Peyer's patch (tissue), 4 donors: Measurements from ENCODE around the gene CELF4. TPM values are rescaled to one million over a fixed set of nuclear protein-coding genes. Genes with fewer than 3 reads are reported as not detected.

ENCODE experiments used
- DNase-seq, 3 donors: peaks; one replicate each; pipeline ENCODE4 v3.0.0-alpha.2; 2017 to 2019
- H3K27ac ChIP-seq, 4 donors: fragments of 200-600 bp; sonication (generic); one replicate each; pipeline ENCODE4 v1.5.1; 2016 to 2019
- H3K27me3 ChIP-seq, 2 donors: fragments of 200-600 bp; sonication (generic); one replicate each; pipeline ENCODE4 v1.5.1; 2019
- H3K36me3 ChIP-seq, 3 donors: fragments of 200-600 bp; sonication (generic); one replicate each; pipeline ENCODE4 v1.5.1; 2016 to 2019
- H3K4me1 ChIP-seq, 4 donors: fragments of 200-600 bp; sonication (generic); one replicate each; pipeline ENCODE4 v1.5.1; 2016 to 2019
- H3K4me3 ChIP-seq, 4 donors: fragments of 200-600 bp; sonication (generic); 1 replicate in 3 of 4; 2 replicates in 1 of 4; pipeline ENCODE4 v1.5.1; 2016 to 2019; ENCODE audit warnings: mild to moderate bottlenecking in 1 of 4
- H3K9me3 ChIP-seq, 4 donors: fragments of 200-600 bp; sonication (generic); one replicate each; pipeline ENCODE4 v1.5.1; 2016 to 2019; ENCODE audit warnings: mild to moderate bottlenecking in 1 of 4
- POLR2A ChIP-seq, 2 donors: fragments of 450-650 bp; IDR thresholded peaks; one replicate each; pipeline ENCODE4 v1.5.1; 2017; ENCODE audit warnings: antibody characterized with exemption in 2 of 2, mild to moderate bottlenecking in 2 of 2, moderate library complexity in 2 of 2
- total RNA-seq, 4 donors: library from RNA; depleted of rRNA; stranded (reverse); fragments of >200 nt; gene quantifications; one replicate each; pipeline ENCODE4 v1.1.0, GENCODE V29; 2016
- TF ChIP-seq, protein P1 (sequence below), 6 experiments: fragments of 450-650 bp in 4 of 6; fragments of 200-600 bp in 2 of 6; sonication (generic) in 1 of 6; IDR thresholded peaks; one replicate each; pipeline ENCODE4 v1.5.1; 2017 to 2019; ENCODE audit warnings: antibody characterized with exemption in 6 of 6, mild to moderate bottlenecking in 3 of 6, moderate library complexity in 1 of 6

The CELF4 gene
- total RNA-seq, 4 donors from 2014 or later = 0.35 to 4.8 TPM; not detected in 2

DNA sequence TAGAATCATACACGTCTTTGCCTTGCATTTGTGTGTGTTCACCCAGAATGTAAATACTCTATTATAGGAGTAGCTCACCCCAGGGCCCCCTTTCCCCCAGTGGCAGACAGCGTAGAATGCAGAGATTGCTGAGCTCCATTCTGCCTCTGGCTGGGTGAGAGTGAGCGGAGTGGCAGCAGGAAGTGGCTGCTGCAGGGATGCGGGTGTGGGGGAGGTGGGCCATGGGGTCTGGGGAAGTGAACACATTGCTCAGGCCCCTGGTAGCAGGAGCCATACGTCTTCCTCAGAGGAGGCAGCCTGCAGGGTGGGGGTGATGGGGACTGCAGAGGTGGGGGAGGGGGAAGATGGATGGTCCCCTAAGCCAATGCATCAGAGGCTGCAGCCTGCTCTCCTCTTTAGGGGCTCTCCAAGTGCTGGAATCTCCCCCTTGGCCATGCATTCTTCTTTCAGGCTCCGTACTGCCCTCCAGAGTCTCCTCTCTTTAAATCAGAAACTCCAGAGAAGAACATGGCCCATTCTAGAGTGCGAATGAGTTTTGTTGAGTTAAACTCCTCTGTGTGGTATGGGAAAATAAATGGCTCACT, 72.2 kb downstream of the CELF4 start:
- Histone ChIP-seq H3K4me1 (no peaks in the 10 kb centered on the region), H3K27me3 (no peaks in the 10 kb centered on the region), H3K4me3 (no peak overlapping the region), H3K9me3 (no peaks in the 10 kb centered on the region), H3K36me3 (no peaks in the 10 kb centered on the region), H3K27ac (no peak overlapping the region)
- TF ChIP-seq POLR2A (IDR thresholded peaks at IDR 0.05) = no peak
- TF ChIP-seq, protein P1, sequence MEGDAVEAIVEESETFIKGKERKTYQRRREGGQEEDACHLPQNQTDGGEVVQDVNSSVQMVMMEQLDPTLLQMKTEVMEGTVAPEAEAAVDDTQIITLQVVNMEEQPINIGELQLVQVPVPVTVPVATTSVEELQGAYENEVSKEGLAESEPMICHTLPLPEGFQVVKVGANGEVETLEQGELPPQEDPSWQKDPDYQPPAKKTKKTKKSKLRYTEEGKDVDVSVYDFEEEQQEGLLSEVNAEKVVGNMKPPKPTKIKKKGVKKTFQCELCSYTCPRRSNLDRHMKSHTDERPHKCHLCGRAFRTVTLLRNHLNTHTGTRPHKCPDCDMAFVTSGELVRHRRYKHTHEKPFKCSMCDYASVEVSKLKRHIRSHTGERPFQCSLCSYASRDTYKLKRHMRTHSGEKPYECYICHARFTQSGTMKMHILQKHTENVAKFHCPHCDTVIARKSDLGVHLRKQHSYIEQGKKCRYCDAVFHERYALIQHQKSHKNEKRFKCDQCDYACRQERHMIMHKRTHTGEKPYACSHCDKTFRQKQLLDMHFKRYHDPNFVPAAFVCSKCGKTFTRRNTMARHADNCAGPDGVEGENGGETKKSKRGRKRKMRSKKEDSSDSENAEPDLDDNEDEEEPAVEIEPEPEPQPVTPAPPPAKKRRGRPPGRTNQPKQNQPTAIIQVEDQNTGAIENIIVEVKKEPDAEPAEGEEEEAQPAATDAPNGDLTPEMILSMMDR (IDR thresholded peaks at IDR 0.05) = no peak
- no peak for DNase-seq

DNA sequence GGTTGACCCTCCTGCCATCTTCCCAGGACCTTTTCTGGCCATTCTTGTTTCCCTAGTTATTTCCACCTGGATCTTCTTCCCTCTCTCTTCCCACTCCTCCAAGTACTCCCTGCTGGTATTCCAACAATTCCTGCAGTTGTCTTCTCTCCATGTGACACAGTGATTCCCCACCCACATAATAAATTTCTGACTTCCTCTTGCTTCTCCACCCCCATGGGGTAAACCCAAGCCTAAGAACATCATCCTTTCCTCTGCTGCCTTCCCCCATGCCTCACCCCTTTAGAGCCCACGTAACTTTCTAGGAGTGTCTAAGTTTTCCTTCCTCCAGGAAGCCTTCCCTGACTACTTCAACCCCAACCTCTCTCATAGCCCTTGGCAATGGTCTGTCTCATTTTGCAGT, 72.6 kb downstream of the CELF4 start:
- TF ChIP-seq, protein P1 (IDR thresholded peaks at IDR 0.05) = no peak
- TF ChIP-seq POLR2A (IDR thresholded peaks at IDR 0.05) = no peak
- Histone ChIP-seq H3K27ac (no peak overlapping the region), H3K27me3 (no peaks in the 10 kb centered on the region), H3K4me3 (no peak overlapping the region), H3K4me1 (no peaks in the 10 kb centered on the region), H3K9me3 (no peaks in the 10 kb centered on the region), H3K36me3 (no peaks in the 10 kb centered on the region)
- no peak for DNase-seq

- H3K4me3 ChIP-seq = no peak overlapping the region
- no peaks in the 10 kb centered on the region for H3K27me3 ChIP-seq
- no peak overlapping the region for H3K27ac ChIP-seq
- no peaks in the 10 kb centered on the region for H3K4me1 ChIP-seq
- H3K9me3 ChIP-seq = no peaks in the 10 kb centered on the region
- no peaks in the 10 kb centered on the region for H3K36me3 ChIP-seq
- no peak for TF ChIP-seq POLR2A (IDR thresholded peaks at IDR 0.05)
- TF ChIP-seq, protein P1 (IDR thresholded peaks at IDR 0.05) = no peak
- DNase-seq = no peak
Observed at GRCh38 chr18:37491526-37491925, 74.1 kb downstream of the CELF4 start.

DNA sequence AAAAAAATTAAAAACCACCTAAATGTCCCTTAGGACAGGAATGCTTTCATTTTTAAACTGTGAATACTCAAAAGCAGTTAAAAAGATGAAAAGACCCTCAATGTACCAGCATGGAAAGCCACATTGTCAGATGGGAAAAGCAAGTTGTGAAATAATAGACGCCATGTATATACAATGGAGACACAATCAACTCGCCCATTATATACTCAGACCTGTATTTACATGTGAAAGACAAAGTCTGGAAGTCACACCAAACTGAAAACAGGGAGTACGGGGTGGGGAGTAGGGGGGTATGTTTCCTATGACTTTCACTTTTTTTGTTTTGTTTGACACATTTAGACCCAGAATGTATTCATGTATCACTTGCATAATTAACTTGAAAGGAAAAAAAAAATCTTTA, 75.6 kb downstream of the CELF4 start:
- no peak for TF ChIP-seq POLR2A (IDR thresholded peaks at IDR 0.05)
- TF ChIP-seq, protein P1 (IDR thresholded peaks at IDR 0.05) = no peak
- no peaks in the 10 kb centered on the region for H3K4me1 ChIP-seq
- no peak for DNase-seq
- no peaks in the 10 kb centered on the region for H3K27me3 ChIP-seq
- no peak overlapping the region for H3K27ac ChIP-seq
- no peaks in the 10 kb centered on the region for H3K9me3 ChIP-seq
- no peaks in the 10 kb centered on the region for H3K36me3 ChIP-seq
- H3K4me3 ChIP-seq = no peak overlapping the region

GRCh38 chr18:37489011-37489410, 76.6 kb downstream of the CELF4 start:
- H3K27me3 ChIP-seq = no peaks in the 10 kb centered on the region
- no peaks in the 10 kb centered on the region for H3K9me3 ChIP-seq
- H3K4me1 ChIP-seq = no peaks in the 10 kb centered on the region
- no peak overlapping the region for H3K27ac ChIP-seq
- no peak overlapping the region for H3K4me3 ChIP-seq
- no peaks in the 10 kb centered on the region for H3K36me3 ChIP-seq
- DNase-seq = no peak
- TF ChIP-seq, protein P1 (IDR thresholded peaks at IDR 0.05) = no peak
- TF ChIP-seq POLR2A (IDR thresholded peaks at IDR 0.05) = no peak

DNA sequence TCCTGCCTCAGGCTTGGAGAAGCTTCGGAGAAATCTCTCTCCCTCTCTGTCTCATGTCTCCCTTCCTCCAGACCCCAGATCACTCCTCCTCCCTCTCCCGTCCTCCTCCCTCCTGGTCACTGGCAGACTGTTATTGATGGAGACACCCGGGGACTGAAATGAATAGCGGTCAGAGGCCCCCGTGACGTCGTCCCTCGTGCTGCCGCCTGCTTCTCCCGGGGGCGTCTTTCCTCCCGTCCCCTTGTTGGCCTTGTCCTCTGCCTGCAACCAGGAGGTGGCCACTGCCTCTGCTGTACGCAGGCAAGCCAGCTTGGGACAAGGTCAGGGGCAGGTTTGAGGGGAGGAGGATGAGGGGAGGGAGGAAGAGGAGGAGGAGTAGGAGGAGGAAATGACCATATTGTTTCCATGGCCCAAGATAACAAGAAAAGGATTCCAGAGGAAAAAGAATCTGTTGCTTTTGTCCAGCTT, 78.2 kb downstream of the CELF4 start:
- Histone ChIP-seq H3K4me1 (no peaks in the 10 kb centered on the region), H3K27ac (no peak overlapping the region), H3K4me3 (no peak overlapping the region), H3K27me3 (no peaks in the 10 kb centered on the region), H3K9me3 (no peaks in the 10 kb centered on the region), H3K36me3 (no peaks in the 10 kb centered on the region)
- TF ChIP-seq POLR2A (IDR thresholded peaks at IDR 0.05) = no peak
- TF ChIP-seq, protein P1 (IDR thresholded peaks at IDR 0.05) = no peak
- no peak for DNase-seq
